Measurements from ENCODE around the gene APOL5.
A peak's percentile ranks its signal among the peaks of the same experiment; 100 is the strongest.

APOL5 gene

GRCh38 chr22:35743326-35743860 is 25.7 kb downstream of the APOL5 start:
- no peak for DNase-seq

- no peak for DNase-seq
Measured at GRCh38 chr22:35746248-35746647, 28.6 kb downstream of the APOL5 start.

- no peak for DNase-seq
Measured at GRCh38 chr22:35746946-35747703, 29.5 kb downstream of the APOL5 start.

- DNase-seq = peak; percentile 34
Measured at GRCh38 chr22:35749808-35750207, 32.1 kb downstream of the APOL5 start.

GRCh38 chr22:35752006-35752862 is 34.6 kb downstream of the APOL5 start:
- DNase-seq = no peak

- DNase-seq = no peak
Measured at GRCh38 chr22:35752863-35753189, 35.2 kb downstream of the APOL5 start.

- no peak for DNase-seq
Measured at GRCh38 chr22:35754761-35755160, 37.1 kb downstream of the APOL5 start.

- DNase-seq = no peak
Measured at GRCh38 chr22:35756722-35757121, 39.0 kb downstream of the APOL5 start.

GRCh38 chr22:35758394-35758793 is 40.7 kb downstream of the APOL5 start:
- no peak for DNase-seq

GRCh38 chr22:35761037-35761436 is 43.4 kb downstream of the APOL5 start:
- no peak for DNase-seq

GRCh38 chr22:35766654-35767580 is 49.2 kb downstream of the APOL5 start:
- no peak for DNase-seq

- DNase-seq = no peak
Measured at GRCh38 chr22:35769974-35770373, 52.3 kb downstream of the APOL5 start.

- DNase-seq = no peak
Measured at GRCh38 chr22:35775339-35775738, 57.7 kb downstream of the APOL5 start.

GRCh38 chr22:35777335-35777975 is 59.8 kb downstream of the APOL5 start:
- no peak for DNase-seq

Measured in DMS79 (cell line).